Activated CD4-positive, alpha-beta T cell treated with anti-CD3 and anti-CD28 coated beads, Interleukin-2, amount 50 U/mL, for 48 hours (primary cell): ENCODE data around the gene KRTCAP2.
"Not testable (repeated sequence)": the region's sequence is repeated elsewhere in the genome, so short reads cannot be mapped to it uniquely, and the experiment has no call there.

ENCODE experiments used
- DNase-seq, 2 experiments: peaks; one replicate each; pipeline ENCODE4 v3.0.0-alpha.2; 2020

Gene KRTCAP2

GRCh38 chr1:155172732-155173477, at the start of gene KRTCAP2:
Gene KRTCAP2 (minus strand): TSS chr1:155173304. CDS start chr1:155173224, 80 bp downstream.
- DNase-seq: peak; percentile 95 to 96

- DNase-seq: not testable (repeated sequence)
Measured at GRCh38 chr1:155220211-155220965, 47.3 kb upstream of the KRTCAP2 start.

- no peak for DNase-seq
Measured at GRCh38 chr1:155219592-155220031, 46.5 kb upstream of the KRTCAP2 start.

- DNase-seq: no peak
Measured at GRCh38 chr1:155218854-155219591, 45.9 kb upstream of the KRTCAP2 start.

- not testable (repeated sequence) for DNase-seq
Measured at GRCh38 chr1:155214702-155215101, 41.6 kb upstream of the KRTCAP2 start.

GRCh38 chr1:155212051-155212440, 38.9 kb upstream of the KRTCAP2 start:
- DNase-seq: not testable (repeated sequence)

DNA sequence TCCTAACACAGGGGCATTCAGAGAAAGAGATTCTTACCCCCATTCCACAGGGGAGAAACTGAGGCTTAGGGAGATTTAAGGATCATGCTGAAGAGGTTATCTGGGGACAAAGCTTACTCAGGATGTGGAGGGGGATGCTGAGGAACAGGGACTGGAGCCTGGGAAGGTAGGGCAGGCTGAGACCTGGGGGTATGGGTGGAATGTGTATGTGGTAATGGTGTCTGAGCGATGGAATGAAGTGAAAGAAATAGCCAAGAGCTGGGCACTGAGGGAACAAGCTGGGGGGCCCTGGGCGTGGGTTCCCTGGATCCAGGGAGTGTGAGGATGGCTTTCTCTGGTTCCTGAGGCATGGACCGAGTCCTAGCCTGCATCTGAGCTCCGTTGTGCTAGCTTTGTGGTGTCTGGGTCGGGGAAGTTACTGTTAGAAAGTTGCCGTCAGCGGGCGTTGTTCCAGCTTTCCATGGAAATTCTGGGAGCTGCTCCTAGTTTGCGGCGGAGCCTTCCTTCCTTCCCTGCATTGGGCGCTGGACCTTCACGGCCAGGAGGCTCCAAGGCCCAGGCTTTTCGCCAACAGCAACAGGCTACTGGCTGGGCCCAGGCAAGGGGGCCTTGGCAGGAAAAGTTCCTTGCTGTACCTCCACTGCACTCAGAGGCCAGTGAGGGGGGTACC, 38.4 kb upstream of the KRTCAP2 start:
- DNase-seq: not testable (repeated sequence)

GRCh38 chr1:155210314-155211104, 37.4 kb upstream of the KRTCAP2 start:
- no peak for DNase-seq

DNA sequence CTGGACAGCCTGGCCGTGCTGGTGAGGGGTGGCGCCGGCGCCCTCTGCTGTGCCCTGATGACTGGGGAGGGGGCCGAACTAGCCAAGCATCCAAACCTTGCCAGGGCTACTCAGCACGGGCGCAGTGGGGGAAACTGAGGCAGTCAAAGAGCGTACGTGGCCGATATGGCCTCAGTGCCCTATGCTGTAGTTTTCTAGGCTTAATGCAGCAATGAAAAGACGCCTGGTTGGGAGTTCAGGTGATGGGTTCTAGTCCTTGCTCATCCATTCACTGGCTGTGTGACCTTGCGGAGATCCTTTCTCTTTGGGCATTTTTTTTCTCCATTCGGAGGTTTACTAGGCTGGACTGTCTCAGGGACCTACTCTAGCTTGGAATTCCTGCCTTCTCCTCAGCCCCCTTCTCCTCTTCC, 36.2 kb upstream of the KRTCAP2 start:
- no peak for DNase-seq

GRCh38 chr1:155208541-155209311, 35.6 kb upstream of the KRTCAP2 start, which contains the start of gene MTX1:
Gene MTX1 (plus strand): TSS chr1:155208695. CDS start chr1:155208805, 110 bp downstream.
- peak; percentile 89 for DNase-seq

- no peak for DNase-seq
Measured at GRCh38 chr1:155207806-155208540, 34.9 kb upstream of the KRTCAP2 start, which contains the start of gene THBS3. Gene THBS3 (minus strand): TSS chr1:155207897. CDS start chr1:155207876, 21 bp downstream.

DNA sequence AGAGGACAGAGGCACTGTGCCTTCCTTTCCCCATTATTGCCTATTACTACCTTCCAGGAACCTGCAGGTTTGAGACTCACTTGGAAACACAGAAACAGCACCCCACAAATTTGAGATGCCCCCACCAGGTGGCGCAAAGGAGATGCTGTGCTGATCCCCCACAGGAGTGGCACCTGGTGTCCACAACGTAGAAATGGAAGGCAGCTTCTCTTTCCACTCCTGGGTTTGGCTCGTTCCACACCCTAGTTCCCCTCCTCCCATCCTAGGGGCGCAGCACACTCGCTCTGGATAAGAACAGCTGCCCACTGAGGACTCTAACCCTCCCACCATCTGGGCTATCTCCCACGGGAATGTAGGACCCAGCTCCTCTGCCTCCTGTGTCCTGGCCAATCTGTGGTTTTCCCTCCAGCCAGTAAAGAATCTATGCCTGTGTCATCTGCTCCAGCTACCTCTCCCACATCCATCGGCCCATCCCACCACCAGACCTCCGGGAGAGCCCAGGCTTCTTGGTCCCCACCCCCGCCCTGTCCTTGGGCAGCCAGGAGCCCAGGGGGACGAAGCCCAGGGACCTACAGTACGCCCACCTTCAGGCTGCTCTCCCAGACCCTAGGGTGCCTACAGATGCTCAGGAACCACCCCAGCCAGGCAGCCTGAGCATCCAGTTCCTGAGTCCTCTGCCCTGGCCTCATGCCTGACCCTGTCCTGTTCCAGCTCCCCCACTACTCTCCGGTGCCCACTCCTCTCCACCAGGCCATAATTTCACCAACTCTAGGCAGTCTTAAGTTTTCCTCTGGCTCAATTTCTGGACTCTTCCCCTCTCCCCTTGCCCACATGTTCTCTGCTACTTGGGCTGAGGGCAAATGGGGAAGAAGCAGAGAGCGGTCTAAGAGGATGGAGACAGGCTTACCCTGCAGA, 34.0 kb upstream of the KRTCAP2 start:
- DNase-seq: peak; percentile 95 to 96

GRCh38 chr1:155205969-155206593, 33.0 kb upstream of the KRTCAP2 start:
- DNase-seq: no peak

DNA sequence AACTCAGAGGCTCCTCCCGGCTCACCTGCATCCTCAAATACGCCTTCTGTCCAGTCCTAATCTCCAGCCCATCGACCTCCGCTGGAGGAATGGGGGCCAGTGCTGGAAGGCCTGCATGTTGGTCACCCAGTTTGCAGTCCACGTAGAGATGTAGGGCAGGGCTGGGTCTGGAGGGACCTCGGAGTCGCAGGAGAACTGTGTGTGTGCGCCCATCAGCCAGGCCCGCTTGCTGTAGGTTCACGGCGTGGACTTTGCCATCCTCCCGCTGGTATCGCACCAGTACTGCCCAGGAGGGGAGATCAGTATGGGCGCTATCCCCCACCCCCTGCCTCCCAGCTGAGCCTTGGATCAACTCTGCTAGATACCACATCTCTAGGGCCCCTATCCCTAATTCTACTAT, 31.9 kb upstream of the KRTCAP2 start:
- DNase-seq: no peak

DNA sequence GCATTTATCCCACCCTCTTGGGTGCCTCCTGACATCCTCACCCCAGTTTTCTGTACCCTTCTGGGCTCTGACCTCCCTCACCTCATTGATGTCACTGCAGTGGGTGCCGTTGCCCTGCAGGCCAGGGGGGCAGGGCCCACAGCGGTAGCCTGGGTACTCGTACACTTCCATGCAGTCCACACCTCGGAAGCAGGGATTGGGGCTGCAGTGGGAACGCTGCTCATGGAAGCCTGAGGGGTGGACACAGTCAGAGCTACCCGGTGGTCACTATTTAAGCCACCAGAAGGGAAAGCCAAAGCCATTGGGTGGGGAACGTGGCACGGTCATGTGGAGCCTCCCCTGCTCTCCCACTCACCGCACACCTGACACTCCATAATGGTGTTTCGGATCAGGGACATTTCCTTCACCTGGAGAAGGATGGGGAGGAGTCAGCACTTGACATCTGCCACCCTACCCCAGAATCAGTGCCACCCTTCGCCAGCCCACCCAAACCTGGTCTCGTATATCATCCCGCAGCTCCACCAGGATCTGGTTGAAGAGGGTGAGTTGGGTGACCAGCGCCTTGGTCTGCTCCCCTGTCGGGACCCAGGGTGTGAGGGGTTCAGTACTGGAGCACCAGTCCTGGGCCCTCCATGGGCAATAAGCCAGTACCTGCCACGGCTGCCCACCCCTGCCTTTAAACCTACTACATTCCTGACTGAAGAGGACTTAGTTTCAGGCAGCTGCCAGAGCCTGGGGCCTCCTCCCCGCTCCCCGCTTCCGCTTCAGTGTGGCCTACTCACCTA, 29.8 kb upstream of the KRTCAP2 start:
- no peak for DNase-seq

DNA sequence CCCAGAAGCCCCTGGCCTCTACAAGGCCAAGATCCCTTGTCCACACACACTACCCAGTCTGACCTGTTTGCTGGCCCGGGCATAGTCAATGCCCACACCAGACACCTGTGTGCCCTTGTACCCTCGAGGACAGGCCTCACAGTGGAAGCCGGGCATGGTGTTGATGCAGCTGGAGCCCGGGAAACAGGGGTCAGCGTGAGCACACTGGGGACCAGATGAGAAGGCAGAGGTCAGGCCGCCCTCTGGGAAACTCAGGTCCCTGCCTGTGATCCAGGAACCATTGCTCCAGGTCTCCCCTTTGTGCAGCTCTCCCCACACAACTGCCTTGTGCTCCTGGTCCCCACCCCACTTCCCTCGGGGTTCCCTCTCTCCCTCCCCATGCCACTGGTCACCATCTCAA, 29.1 kb upstream of the KRTCAP2 start:
- DNase-seq: no peak

DNA sequence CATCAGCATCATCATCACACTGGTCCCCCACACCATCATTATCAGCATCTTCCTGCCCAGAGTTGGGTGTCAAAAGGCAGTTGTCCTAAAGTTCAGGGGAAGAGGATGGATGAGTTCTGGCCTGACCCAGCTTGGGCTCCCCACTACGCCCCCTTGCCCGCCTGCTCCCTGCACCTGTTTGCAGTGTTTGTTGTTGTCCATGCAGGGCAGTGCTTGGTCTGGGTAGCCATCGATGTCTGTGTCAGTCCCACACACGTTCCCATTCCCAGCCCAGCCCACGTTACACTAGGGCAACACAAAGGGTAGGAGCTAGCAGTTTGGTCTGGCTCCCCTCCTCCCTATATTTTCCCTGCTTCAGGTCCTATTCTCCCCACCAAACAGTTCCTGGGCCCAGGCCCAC, 27.8 kb upstream of the KRTCAP2 start:
- no peak for DNase-seq

GRCh38 chr1:155199792-155200191, 26.7 kb upstream of the KRTCAP2 start:
- no peak for DNase-seq
